ENCODE measurements around the gene TRIM66.

Gene TRIM66

GRCh38 chr11:8658321-8659057 lies 24.0 kb downstream of the TRIM66 start:
- no peak for DNase-seq (ENCODE audit: low read depth, low spot score)

- no peak for DNase-seq (ENCODE audit: low read depth, low spot score)
Observed at GRCh38 chr11:8656291-8656690, 26.2 kb downstream of the TRIM66 start.

GRCh38 chr11:8654503-8654902 lies 28.0 kb downstream of the TRIM66 start:
- DNase-seq (ENCODE audit: low read depth, low spot score) = no peak

- DNase-seq (ENCODE audit: low read depth, low spot score) = no peak
Observed at GRCh38 chr11:8652140-8652539, 30.3 kb downstream of the TRIM66 start.

GRCh38 chr11:8650401-8650990 lies 32.0 kb downstream of the TRIM66 start:
- no peak for DNase-seq (ENCODE audit: low read depth, low spot score)

- no peak for DNase-seq (ENCODE audit: low read depth, low spot score)
Observed at GRCh38 chr11:8649361-8649760, 33.1 kb downstream of the TRIM66 start.

- no peak for DNase-seq (ENCODE audit: low read depth, low spot score)
Observed at GRCh38 chr11:8646873-8647272, 35.6 kb downstream of the TRIM66 start.

GRCh38 chr11:8642196-8642841 lies 40.1 kb downstream of the TRIM66 start:
- no peak for DNase-seq (ENCODE audit: low read depth, low spot score)

GRCh38 chr11:8641332-8641731 lies 41.1 kb downstream of the TRIM66 start:
- DNase-seq (ENCODE audit: low read depth, low spot score) = no peak

- no peak for DNase-seq (ENCODE audit: low read depth, low spot score)
Observed at GRCh38 chr11:8640267-8640906, 42.1 kb downstream of the TRIM66 start.

- DNase-seq (ENCODE audit: low read depth, low spot score) = no peak
Observed at GRCh38 chr11:8639655-8640054, 42.8 kb downstream of the TRIM66 start.

GRCh38 chr11:8638300-8638699 lies 44.2 kb downstream of the TRIM66 start:
- DNase-seq (ENCODE audit: low read depth, low spot score) = no peak

- no peak for DNase-seq (ENCODE audit: low read depth, low spot score)
Observed at GRCh38 chr11:8636127-8636526, 46.3 kb downstream of the TRIM66 start.

GRCh38 chr11:8634498-8634897 lies 48.0 kb downstream of the TRIM66 start:
- no peak for DNase-seq (ENCODE audit: low read depth, low spot score)

GRCh38 chr11:8631395-8632118 lies 50.9 kb downstream of the TRIM66 start:
- no peak for DNase-seq (ENCODE audit: low read depth, low spot score)

GRCh38 chr11:8624698-8625097 lies 57.8 kb downstream of the TRIM66 start:
- DNase-seq (ENCODE audit: low read depth, low spot score) = no peak

GRCh38 chr11:8621147-8621546 lies 61.3 kb downstream of the TRIM66 start:
- no peak for DNase-seq (ENCODE audit: low read depth, low spot score)

- DNase-seq (ENCODE audit: low read depth, low spot score) = no peak
Observed at GRCh38 chr11:8617063-8617462, 65.4 kb downstream of the TRIM66 start.

GRCh38 chr11:8615291-8616032 lies 67.0 kb downstream of the TRIM66 start:
- no peak for DNase-seq (ENCODE audit: low read depth, low spot score)

- DNase-seq (ENCODE audit: low read depth, low spot score) = no peak
Observed at GRCh38 chr11:8614497-8614896, 68.0 kb downstream of the TRIM66 start.

GRCh38 chr11:8613036-8613435 lies 69.4 kb downstream of the TRIM66 start:
- DNase-seq (ENCODE audit: low read depth, low spot score) = no peak
